HCT116 (cell line): ENCODE measurements around the gene FRMD7. TPM values are rescaled to one million over a fixed set of nuclear protein-coding genes. Genes with fewer than 3 reads are reported as not detected.

Experiments used
- ATAC-seq: fragments of 200-7000 bp; cut with Tn5 transposase; 2 replicates; pipeline ENCODE4 v1.9.1; 2020; ENCODE audit warnings: mild to moderate bottlenecking, moderate library complexity
- BruUV-seq: library from RNA; stranded (reverse); fragments of 400-500 nt; replicated peaks from 2 replicates; lab custom pipeline; 2021; lab: Mats Ljungman, UMichigan
- CTCF ChIA-PET: fragments of 300-600 bp; sonication (Branson Sonifier 250); formaldehyde crosslinking; loops from one replicate; lab custom pipeline; 2021; ENCODE audit warnings: antibody characterized with exemption; lab: Charles Lee
- POLR2A ChIA-PET: fragments of 300-600, 350-600 bp; sonication (Branson Sonifier 250); formaldehyde crosslinking; loops from one replicate; lab custom pipeline; 2021; ENCODE audit warnings: antibody characterized with exemption; lab: Charles Lee
- RAD21 ChIA-PET, 2 experiments: fragments of 300-600 bp; sonication (Branson Sonifier 250); formaldehyde crosslinking; loops; one replicate each; lab custom pipeline; 2023; ENCODE audit warnings: low total read pairs in 2 of 2; ENCODE audit not compliant: uncharacterized antibody in 2 of 2, unreplicated experiment in 2 of 2, low non-redundant PET in 1 of 2; lab: Charles Lee
- DNase-seq: peaks from one replicate; pipeline ENCODE4 v3.0.0-alpha.2; 2010; ENCODE audit warnings: low read depth, low spot score
- H2AFZ ChIP-seq: fragments of 200-600 bp; shearing (Covaris generic), sonication (generic); 2 replicates; pipeline ENCODE4 v1.6.1; 2017; ENCODE audit warnings: low read depth, mixed run types, mixed read lengths, antibody characterized with exemption, low read length; ENCODE audit not compliant: poor library complexity, severe bottlenecking
- H3K27ac ChIP-seq: 2 replicates; pipeline ENCODE4 v1.5.1; 2012; ENCODE audit warnings: low read depth, low read length
- H3K27me3 ChIP-seq: fragments of 200-600 bp; sonication (generic); 2 replicates; pipeline ENCODE4 v1.6.1; 2016; ENCODE audit warnings: mixed run types, low read length, mixed read lengths; ENCODE audit not compliant: insufficient read depth
- H3K36me3 ChIP-seq, 2 experiments: fragments of 200-500 bp in 1 of 2; fragments of 200-600 bp in 1 of 2; sonication (Bioruptor generic) in 1 of 2; sonication (generic) in 1 of 2; 2 replicates each; pipeline versions ENCODE4 v1.5.1 to v1.6.1; 2014 to 2016; ENCODE audit warnings: low read length in 2 of 2, inconsistent platforms in 1 of 2, mixed read lengths in 1 of 2, mixed run types in 1 of 2; ENCODE audit not compliant: insufficient read depth in 2 of 2, control insufficient read depth in 1 of 2
- H3K4me1 ChIP-seq, 2 experiments: fragments of 200-600 bp in 1 of 2; sonication (generic) in 1 of 2; 2 replicates each; pipeline versions ENCODE4 v1.5.1 to v1.6.1; 2012 to 2017; ENCODE audit warnings: low read length in 2 of 2, inconsistent platforms in 1 of 2, mild to moderate bottlenecking in 1 of 2, mixed read lengths in 1 of 2, mixed run types in 1 of 2, moderate library complexity in 1 of 2; ENCODE audit not compliant: insufficient read depth in 2 of 2, control insufficient read depth in 1 of 2
- H3K4me2 ChIP-seq: fragments of 200-600 bp; sonication (generic); 2 replicates; pipeline ENCODE4 v1.6.1; 2017; ENCODE audit warnings: mixed run types, low read length, mixed read lengths
- H3K4me3 ChIP-seq, 2 experiments: fragments of 200-600 bp in 1 of 2; sonication (generic) in 1 of 2; replicated peaks in 1 of 2; 2 replicates each; pipeline ENCODE4 v1.5.1; 2011 to 2016; ENCODE audit warnings: low read length in 2 of 2, control low read depth in 1 of 2, low read depth in 1 of 2, mild to moderate bottlenecking in 1 of 2, mixed read lengths in 1 of 2, mixed run types in 1 of 2
- H3K79me2 ChIP-seq: fragments of 200-600 bp; sonication (generic); 2 replicates; pipeline ENCODE4 v1.6.1; 2017; ENCODE audit warnings: mild to moderate bottlenecking, mixed run types, low read length, moderate library complexity, mixed read lengths; ENCODE audit not compliant: insufficient read depth
- H3K9ac ChIP-seq: fragments of 200-600 bp; sonication (generic); 2 replicates; pipeline ENCODE4 v1.6.1; 2016; ENCODE audit warnings: low read length, mixed read lengths
- H3K9me2 ChIP-seq: fragments of 200-600 bp; sonication (generic), shearing (Covaris generic); 2 replicates; pipeline ENCODE4 v1.6.1; 2017; ENCODE audit warnings: mixed run types, mild to moderate bottlenecking, moderate library complexity; ENCODE audit not compliant: insufficient read depth
- H3K9me3 ChIP-seq, 2 experiments: fragments of 200-500 bp in 1 of 2; fragments of 200-600 bp in 1 of 2; sonication (Bioruptor generic) in 1 of 2; sonication (generic) in 1 of 2; 2 replicates each; pipeline ENCODE4 v1.6.1; 2014 to 2017; ENCODE audit warnings: low read length in 2 of 2, mixed read lengths in 2 of 2, inconsistent platforms in 1 of 2, low read depth in 1 of 2, mild to moderate bottlenecking in 1 of 2, mixed run types in 1 of 2, moderate library complexity in 1 of 2; ENCODE audit not compliant: control insufficient read depth in 1 of 2, insufficient read depth in 1 of 2
- H4K20me1 ChIP-seq: fragments of 200-600 bp; sonication (generic), shearing (Covaris generic); 2 replicates; pipeline ENCODE4 v1.6.1; 2017; ENCODE audit warnings: mixed run types, mild to moderate bottlenecking, moderate library complexity; ENCODE audit not compliant: insufficient read depth
- ATF3 ChIP-seq: IDR thresholded peaks from 2 replicates; pipeline ENCODE4 v1.6.1; 2012
- CEBPB ChIP-seq: IDR thresholded peaks from 2 replicates; pipeline ENCODE4 v1.6.1; 2012; ENCODE audit warnings: low read depth
- EZH2 ChIP-seq: fragments of 200-600 bp; sonication (generic); IDR thresholded peaks from 2 replicates; pipeline ENCODE4 v1.6.1; 2017; ENCODE audit warnings: antibody characterized with exemption, mixed run types
- EZH2phosphoT487 ChIP-seq: fragments of 200-600 bp; IDR thresholded peaks from 2 replicates; pipeline ENCODE4 v1.6.1; 2018; ENCODE audit warnings: antibody characterized with exemption, borderline replicate concordance
- FOSL1 ChIP-seq: IDR thresholded peaks from 2 replicates; pipeline ENCODE4 v1.6.1; 2012; ENCODE audit warnings: low read depth
- MAX ChIP-seq: IDR thresholded peaks from 2 replicates; pipeline ENCODE4 v1.6.1; 2012
- REST ChIP-seq: IDR thresholded peaks from 2 replicates; pipeline ENCODE4 v1.6.1; 2012; ENCODE audit warnings: low read depth
- SIN3A ChIP-seq: IDR thresholded peaks from 2 replicates; pipeline ENCODE4 v1.6.1; 2012; ENCODE audit warnings: low read depth
- SRF ChIP-seq: IDR thresholded peaks from 2 replicates; pipeline ENCODE4 v1.6.1; 2012; ENCODE audit warnings: low read depth
- ZBTB33 ChIP-seq: IDR thresholded peaks from 2 replicates; pipeline ENCODE4 v1.6.1; 2011; ENCODE audit warnings: mild to moderate bottlenecking, low read length, moderate library complexity; ENCODE audit not compliant: insufficient replicate concordance; ENCODE audit errors: extremely low read depth
- intact Hi-C: fragments of 100-400 bp; cut with micrococcal nuclease; formaldehyde crosslinking; loops from 2 replicates; pipeline ENCODE4 v1.10.0; 2022
- total RNA-seq: library from RNA; stranded (reverse); gene quantifications from one replicate; pipeline ENCODE4 v1.2.1, GENCODE V29; 2021; ENCODE audit not compliant: unreplicated experiment

FRMD7 gene
- total RNA-seq, 1 experiment from 2014 or later: not detected

GRCh38 chrX:132086672-132087071 is 41.1 kb downstream of the FRMD7 start:
- Histone ChIP-seq H3K4me1 (no peaks in the 10 kb centered on the region), H3K9me3 (no peaks in the 10 kb centered on the region), H3K27me3 (no peaks in the 10 kb centered on the region), H3K9me2 (no peaks in the 10 kb centered on the region), H4K20me1 (no peaks in the 10 kb centered on the region), H3K79me2 (no peaks in the 10 kb centered on the region), H3K4me3 (no peak overlapping the region), H3K9ac (no peak overlapping the region), H2AFZ (no peak overlapping the region), H3K27ac (no peak overlapping the region), H3K36me3 (no peaks in the 10 kb centered on the region), H3K4me2 (no peak overlapping the region)
- TF ChIP-seq EZH2: no peak
- no peak for TF ChIP-seq REST
- no peak for TF ChIP-seq FOSL1
- no peak for TF ChIP-seq ATF3
- no peak for TF ChIP-seq MAX
- no peak for TF ChIP-seq SIN3A
- no peak for TF ChIP-seq CEBPB
- TF ChIP-seq SRF: no peak
- TF ChIP-seq ZBTB33: no peak
- no peak for TF ChIP-seq EZH2phosphoT487
- ATAC-seq (no peak), DNase-seq (no peak)
- no TSS peak for BruUV-seq
- ChIA-PET CTCF (no interaction called here), RAD21 (no interaction called here), POLR2A (no interaction called here)
- intact Hi-C loops: no loop called here
